NCI-H1930 (cell line): ENCODE results near the gene MSRB2.
"Not testable (repeated sequence)": the region's sequence is repeated elsewhere in the genome, so short reads cannot be mapped to it uniquely, and the experiment has no call there.

Source experiments
- DNase-seq, 2 experiments: peaks; one replicate each; lab custom pipeline; 2025; lab: John Stamatoyannopoulos, UW

MSRB2 gene

GRCh38 chr10:23070092-23070912, 25.1 kb upstream of the MSRB2 start:
- not testable (repeated sequence) for DNase-seq

GRCh38 chr10:23070913-23071218, 24.5 kb upstream of the MSRB2 start:
- no peak for DNase-seq

GRCh38 chr10:23072593-23072992, 22.8 kb upstream of the MSRB2 start:
- DNase-seq: not testable (repeated sequence)

GRCh38 chr10:23073527-23073926, 21.9 kb upstream of the MSRB2 start:
- DNase-seq: no peak

GRCh38 chr10:23075672-23076071, 19.7 kb upstream of the MSRB2 start:
- DNase-seq: no peak

- no peak for DNase-seq
Measured at GRCh38 chr10:23078114-23078513, 17.3 kb upstream of the MSRB2 start.

GRCh38 chr10:23079700-23080099, 15.7 kb upstream of the MSRB2 start:
- DNase-seq: no peak

- DNase-seq: no peak
Measured at GRCh38 chr10:23080262-23080661, 15.1 kb upstream of the MSRB2 start.

GRCh38 chr10:23081221-23081750, 14.1 kb upstream of the MSRB2 start:
- DNase-seq: no peak

- DNase-seq: no peak
Measured at GRCh38 chr10:23081891-23082290, 13.5 kb upstream of the MSRB2 start.

GRCh38 chr10:23088609-23089008, 6.8 kb upstream of the MSRB2 start:
- no peak for DNase-seq

- DNase-seq: no peak
Measured at GRCh38 chr10:23094786-23095403, 484 bp upstream of the MSRB2 start.

- no peak for DNase-seq
Measured at GRCh38 chr10:23095966-23096801, 805 bp downstream of the MSRB2 start.

- no peak for DNase-seq
Measured at GRCh38 chr10:23096802-23097549, 1.6 kb downstream of the MSRB2 start.

- DNase-seq: no peak
Measured at GRCh38 chr10:23099079-23099478, 3.7 kb downstream of the MSRB2 start.

- DNase-seq: no peak
Measured at GRCh38 chr10:23099816-23100215, 4.4 kb downstream of the MSRB2 start.

GRCh38 chr10:23100331-23101030, 5.1 kb downstream of the MSRB2 start:
- DNase-seq: no peak

- no peak for DNase-seq
Measured at GRCh38 chr10:23106331-23107072, 11.1 kb downstream of the MSRB2 start.

- DNase-seq: no peak
Measured at GRCh38 chr10:23110722-23111516, 15.5 kb downstream of the MSRB2 start.
